HepG2 (cell line): Measurements from ENCODE around the gene LAMP1. TPM values are rescaled to one million over a fixed set of nuclear protein-coding genes. Genes with fewer than 3 reads are reported as not detected.
"Not testable (repeated sequence)": the region's sequence is repeated elsewhere in the genome, so short reads cannot be mapped to it uniquely, and the experiment has no call there.

Experiments used
- ATAC-seq: fragments of 200-7000 bp; cut with Tn5 transposase; 3 replicates; pipeline ENCODE4 v1.9.1; 2020; ENCODE audit warnings: mild to moderate bottlenecking, moderate library complexity
- BruUV-seq: library from RNA; stranded (reverse); fragments of 400-500 nt; replicated peaks from 2 replicates; lab custom pipeline; 2021; lab: Mats Ljungman, UMichigan
- CTCF ChIA-PET: fragments of 300-600 bp; formaldehyde crosslinking; extraction: SDS; loops from one replicate; lab custom pipeline; 2021; ENCODE audit warnings: low total read pairs, inconsistent platforms, low intra/inter-chr PET ratio; lab: Yijun Ruan, JAX
- POLR2A ChIA-PET: fragments of 350-600 bp; sonication (Branson Sonifier 250); formaldehyde crosslinking; loops from one replicate; lab custom pipeline; 2020; ENCODE audit warnings: antibody characterized with exemption, inconsistent platforms; lab: Yijun Ruan, JAX
- DNase-seq: peaks from one replicate; pipeline ENCODE4 v3.0.0-alpha.2; 2015; ENCODE audit warnings: low spot score
- FAIRE-seq: peaks from 3 replicates; lab custom pipeline; 2011; peaks lifted over from hg19 to GRCh38; lab: Jason Lieb, UNC
- H2AFZ ChIP-seq: one replicate; pipeline ENCODE4 v1.6.1; 2011; ENCODE audit warnings: low read length, inconsistent platforms
- H3K27ac ChIP-seq: fragments of 300-600 bp; 3 replicates; pipeline ENCODE4 v1.8.0; 2011; ENCODE audit warnings: mixed run types, mild to moderate bottlenecking, mixed read lengths, low read length, inconsistent platforms; ENCODE audit not compliant: insufficient read depth; ENCODE audit errors: extremely low read length
- H3K27me3 ChIP-seq, 2 experiments: fragments of 200-600 bp in 1 of 2; 2 replicates in 1 of 2; 3 replicates in 1 of 2; pipeline versions ENCODE4 v1.6.0 to v1.8.0; 2011; ENCODE audit warnings: low read length in 2 of 2, mild to moderate bottlenecking in 2 of 2, moderate library complexity in 2 of 2, inconsistent platforms in 1 of 2; ENCODE audit not compliant: insufficient read depth in 2 of 2, control insufficient read depth in 1 of 2
- H3K36me3 ChIP-seq, 2 experiments: fragments of 200-600 bp in 1 of 2; replicated peaks in 1 of 2; 2 replicates in 1 of 2; 3 replicates in 1 of 2; pipeline versions ENCODE4 v1.5.1 to v1.8.0; 2011; ENCODE audit warnings: low read length in 2 of 2, inconsistent platforms in 1 of 2; ENCODE audit not compliant: insufficient read depth in 2 of 2, control insufficient read depth in 1 of 2
- H3K4me1 ChIP-seq: 2 replicates; pipeline ENCODE4 v1.5.1; 2012; ENCODE audit warnings: low read length, inconsistent platforms; ENCODE audit not compliant: insufficient read depth
- H3K4me2 ChIP-seq: 2 replicates; pipeline ENCODE4 v1.6.0; 2011; ENCODE audit warnings: low read depth, low read length, inconsistent platforms
- H3K4me3 ChIP-seq, 3 experiments: fragments of 200-600 bp in 1 of 3; sonication (generic), shearing (Covaris generic) in 1 of 3; replicated peaks in 1 of 3; 2 replicates each; pipeline ENCODE4 v1.5.1; 2011 to 2016; ENCODE audit warnings: low read length in 3 of 3, inconsistent platforms in 2 of 3, low read depth in 2 of 3, mild to moderate bottlenecking in 2 of 3, control low read depth in 1 of 3, mixed read lengths in 1 of 3; ENCODE audit not compliant: insufficient read depth in 1 of 3
- H3K79me2 ChIP-seq: one replicate; pipeline ENCODE4 v1.6.1; 2011; ENCODE audit warnings: low read length, inconsistent platforms; ENCODE audit not compliant: insufficient read depth
- H3K9ac ChIP-seq: 2 replicates; pipeline ENCODE4 v1.6.0; 2011; ENCODE audit warnings: mild to moderate bottlenecking, low read depth, low read length, inconsistent platforms; ENCODE audit not compliant: insufficient read depth
- H3K9me3 ChIP-seq: 2 replicates; pipeline ENCODE4 v1.5.1; 2012; ENCODE audit warnings: mild to moderate bottlenecking, low read length
- H4K20me1 ChIP-seq: 2 replicates; pipeline ENCODE4 v1.6.0; 2011; ENCODE audit warnings: inconsistent platforms, mild to moderate bottlenecking, low read length, moderate library complexity; ENCODE audit not compliant: insufficient read depth
- AGO1 ChIP-seq: fragments of 200-400 bp; formaldehyde crosslinking; IDR thresholded peaks from 2 replicates; pipeline ENCODE4 v1.6.1; 2017; ENCODE audit warnings: mild to moderate bottlenecking, low read depth, low read length, moderate library complexity; ENCODE audit not compliant: poor library complexity, severe bottlenecking
- GZF1 ChIP-seq: sonication (generic); formaldehyde crosslinking; IDR thresholded peaks from 2 replicates; pipeline ENCODE4 v1.5.1; 2020; ENCODE audit warnings: mild to moderate bottlenecking, missing genetic modification reagents
- PAXIP1 ChIP-seq: sonication (generic); formaldehyde crosslinking; conservative IDR thresholded peaks from 2 replicates; pipeline ENCODE4 v1.4.0; 2020; ENCODE audit warnings: mild to moderate bottlenecking, missing genetic modification reagents, moderate library complexity
- THAP7 ChIP-seq: sonication (generic); formaldehyde crosslinking; IDR thresholded peaks from 2 replicates; pipeline ENCODE4 v1.8.1; 2023; ENCODE audit warnings: mild to moderate bottlenecking, missing genetic modification reagents
- WGBS: methylation state at CpG from one replicate; pipeline ENCODE4 v1.1.6; 2017; ENCODE audit warnings: low lambda C conversion rate; 5-methylcytosine and 5-hydroxymethylcytosine counted together
- in situ Hi-C: cut with HindIII; loops from 2 replicates; pipeline ENCODE4 v1.10.0; 2017; ENCODE audit warnings: low pct_unique_long_range_greater_than_20kb; ENCODE audit not compliant: extremely low pct_ligation_motif_present
- intact Hi-C: fragments of 100-400 bp; cut with micrococcal nuclease; formaldehyde crosslinking; loops from one replicate; pipeline ENCODE4 v1.10.0; 2022; ENCODE audit not compliant: unreplicated experiment
- polyA plus RNA-seq, 8 experiments: library from polyadenylated mRNA; depleted of rRNA in 3 of 8; stranded (reverse) in 7 of 8; unstranded in 1 of 8; fragments of >200 nt; fragmentation: Illumina TruSeq in 4 of 8; extraction: Trizol in 4 of 8; gene quantifications; 2 replicates each; pipeline versions ENCODE4 v1.2.1 to v1.2.3, GENCODE V29; 2011 to 2016; ENCODE audit warnings: low read depth in 4 of 8, missing spikeins in 1 of 8, mixed read lengths in 1 of 8; ENCODE audit not compliant: insufficient read depth in 1 of 8
- total RNA-seq, 5 experiments: library from RNA; depleted of rRNA; stranded (reverse); fragments of >200 nt; fragmentation: Illumina TruSeq; extraction: Trizol; gene quantifications; 2 replicates each; pipeline ENCODE4 v1.2.3, GENCODE V29; 2016; ENCODE audit warnings: low read depth in 1 of 5

LAMP1 gene
- total and polyA plus RNA-seq, 2 of the 13 experiments (the other 11 are each of a cell fraction or from before 2014, with no cell fraction given), result 103 to 112 TPM

GRCh38 chr13:113314112-113314511, 17.1 kb downstream of the LAMP1 start:
- H3K4me2 ChIP-seq, H3K9me3 ChIP-seq, in situ Hi-C loops, ATAC-seq, POLR2A ChIA-PET, H3K9ac ChIP-seq, intact Hi-C loops, H3K4me1 ChIP-seq, H3K4me3 ChIP-seq, H3K27me3 ChIP-seq, H3K27ac ChIP-seq, H2AFZ ChIP-seq, FAIRE-seq, H4K20me1 ChIP-seq, CTCF ChIA-PET, DNase-seq, H3K79me2 ChIP-seq, BruUV-seq: not testable (repeated sequence)
- H3K36me3 ChIP-seq, result peaks cover 13 to 58% of the 10 kb centered on the region in 2 experiments; a peak in 4 of 5 replicates
- WGBS, result 96% methylated on average over 20 of the region's 20 CpGs

- H3K4me2 ChIP-seq, DNase-seq, H3K9me3 ChIP-seq, in situ Hi-C loops, H3K27me3 ChIP-seq, CTCF ChIA-PET, H3K79me2 ChIP-seq, H3K4me3 ChIP-seq, H3K9ac ChIP-seq, FAIRE-seq, ATAC-seq, H3K27ac ChIP-seq, POLR2A ChIA-PET, H2AFZ ChIP-seq, H3K4me1 ChIP-seq, intact Hi-C loops, BruUV-seq, H4K20me1 ChIP-seq: not testable (repeated sequence)
- H3K36me3 ChIP-seq, result peaks cover 16 to 60% of the 10 kb centered on the region in 2 experiments
- 97% methylated on average over 22 of the region's 23 CpGs for WGBS
Observed at GRCh38 chr13:113314895-113315470, 17.9 kb downstream of the LAMP1 start.

GRCh38 chr13:113315992-113316391, 19.0 kb downstream of the LAMP1 start:
- Histone ChIP-seq H4K20me1 (peaks cover 4% of the 10 kb centered on the region; the same call in 1 of the 2 replicates), H3K4me1 (no peaks in the 10 kb centered on the region), H3K27me3 (no peaks in the 10 kb centered on the region), H3K36me3 (peaks cover 17 to 63% of the 10 kb centered on the region in 2 experiments), H3K9ac (no peak overlapping the region), H3K27ac (no peak overlapping the region), H3K9me3 (no peaks in the 10 kb centered on the region), H3K4me2 (no peak overlapping the region), H3K79me2 (peaks cover 6% of the 10 kb centered on the region), H3K4me3 (no peak overlapping the region), H2AFZ (no peak overlapping the region)
- BruUV-seq, result no TSS peak
- WGBS, result 98% methylated on average over 5 of the region's 5 CpGs
- in situ Hi-C loops (no loop called here), intact Hi-C loops (no loop called here)
- FAIRE-seq (no peak), ATAC-seq (no peak), DNase-seq (no peak)
- ChIA-PET CTCF (no interaction called here), POLR2A (no interaction called here)
- TF ChIP-seq PAXIP1 (CRISPR knock-in tag) (no peak), AGO1 (no peak), THAP7 (CRISPR knock-in tag) (no peak), GZF1 (CRISPR knock-in tag) (no peak)
